Bronchial epithelial cell (primary cell): ENCODE data around the gene CCDC142. TPM values are rescaled to one million over a fixed set of nuclear protein-coding genes. Genes with fewer than 3 reads are reported as not detected.

Experiments
- DNase-seq: peaks from one replicate; pipeline ENCODE4 v3.0.0-alpha.2; 2010; ENCODE audit warnings: low read depth
- FAIRE-seq: peaks from 2 replicates; lab custom pipeline; 2011; peaks lifted over from hg19 to GRCh38; lab: Jason Lieb, UNC
- H3K27me3 ChIP-seq: 2 replicates; pipeline ENCODE4 v1.5.1; 2011; ENCODE audit warnings: low read length; ENCODE audit not compliant: control insufficient read depth, insufficient read depth
- H3K36me3 ChIP-seq: 2 replicates; pipeline ENCODE4 v1.5.1; 2011; ENCODE audit warnings: low read length; ENCODE audit not compliant: control insufficient read depth, insufficient read depth
- H3K4me3 ChIP-seq: 2 replicates; pipeline ENCODE4 v1.5.1; 2011; ENCODE audit warnings: mild to moderate bottlenecking, low read depth, low read length, control low read depth
- CTCF ChIP-seq: IDR thresholded peaks from 2 replicates; pipeline ENCODE4 v1.5.1; 2011; ENCODE audit warnings: mild to moderate bottlenecking, moderate library complexity, low read length, control low read depth, inconsistent platforms; ENCODE audit not compliant: insufficient read depth, severe bottlenecking
- total RNA-seq: library from RNA; depleted of rRNA; stranded (reverse); fragments of >200 nt; gene quantifications from 2 replicates; pipeline ENCODE4 v1.2.1, GENCODE V29; 2014

Gene CCDC142
- total RNA-seq, 1 donor from 2014 or later = 12.1 TPM

DNA sequence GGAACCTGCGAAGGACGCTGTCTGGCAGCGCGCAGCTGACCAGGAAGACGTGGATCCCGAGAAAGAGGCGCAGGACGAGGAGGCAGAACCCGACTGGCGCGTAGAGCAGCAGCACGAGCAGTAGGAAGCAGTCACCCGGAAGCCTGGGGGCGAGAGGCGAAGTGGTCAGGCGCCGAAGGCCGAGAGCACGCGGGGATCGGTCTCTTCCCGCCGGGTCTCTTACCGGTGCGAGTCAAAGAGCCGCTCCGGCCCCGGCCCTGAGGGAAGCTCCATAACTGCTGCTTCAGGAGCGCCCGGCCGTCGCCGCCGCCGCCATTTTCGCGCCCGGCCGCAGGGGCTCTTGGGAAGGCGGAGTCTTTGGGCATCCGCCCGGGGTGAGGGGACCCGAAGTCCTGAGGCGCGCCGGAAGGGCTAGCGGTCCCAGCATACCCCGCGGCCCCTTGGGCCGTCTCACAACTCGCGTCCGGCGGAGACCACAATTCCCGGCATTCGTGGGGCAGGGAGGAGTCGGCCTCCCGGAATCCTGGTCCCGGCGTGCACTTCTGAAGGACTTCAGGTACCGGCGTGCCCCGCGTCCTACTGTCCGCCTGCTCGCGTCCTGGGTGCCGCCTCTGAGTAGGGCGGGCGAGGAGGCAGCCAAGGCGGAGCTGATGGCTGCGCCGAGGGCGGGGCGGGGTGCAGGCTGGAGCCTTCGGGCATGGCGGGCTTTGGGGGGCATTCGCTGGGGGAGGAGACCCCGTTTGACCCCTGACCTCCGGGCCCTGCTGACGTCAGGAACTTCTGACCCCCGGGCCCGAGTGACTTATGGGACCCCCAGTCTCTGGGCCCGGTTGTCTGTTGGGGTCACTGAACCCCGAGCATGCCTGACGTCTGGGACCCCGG is 46.8 kb upstream of the CCDC142 start, which contains the start of the genes AUP1 and HTRA2:
Gene AUP1, minus strand, starts transcription at position 350 of the 882 bp plus-strand sequence. Its CDS starts 77 bp downstream, at position 273.
Gene HTRA2, plus strand, starts transcription at position 577 of the 882 bp plus-strand sequence. Its CDS starts 74 bp downstream, at position 651.
- DNase-seq (peak; percentile 97), FAIRE-seq (no peak)

DNA sequence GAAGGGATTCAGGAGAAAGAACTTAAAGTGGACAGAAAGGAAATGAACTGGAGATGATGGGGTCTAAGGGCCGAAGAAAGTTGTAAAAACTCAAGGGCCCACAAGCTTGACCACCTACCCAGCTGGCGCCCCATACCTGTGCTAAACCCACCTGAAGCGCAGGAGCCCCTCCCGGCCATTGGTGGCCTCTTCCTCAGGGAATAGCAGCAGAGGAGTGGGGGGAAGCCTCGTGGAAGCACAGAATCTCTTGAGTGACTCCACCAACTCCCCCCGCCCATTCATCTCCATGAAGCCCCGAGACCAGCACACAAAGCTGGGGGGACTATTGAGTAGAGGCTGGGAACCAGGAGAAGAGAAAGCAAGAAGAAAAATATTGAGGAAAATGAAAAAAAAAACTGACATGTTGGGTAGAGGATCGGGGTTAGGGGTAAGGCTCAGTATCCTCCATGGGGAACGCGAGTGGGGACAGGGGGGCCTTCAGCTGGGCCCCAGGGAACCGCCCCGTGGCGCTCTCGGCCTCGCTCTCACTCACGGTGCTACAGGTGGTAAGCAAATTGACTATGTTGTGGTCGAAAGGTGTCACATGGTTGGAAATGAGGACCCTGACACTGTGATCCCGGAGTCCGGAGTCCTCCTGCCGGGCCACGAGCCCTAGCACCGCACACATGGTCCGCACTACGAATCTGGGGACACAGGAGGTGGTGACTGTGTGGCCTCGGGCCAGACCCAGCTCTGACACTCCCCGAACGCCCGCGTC is 46.0 kb upstream of the CCDC142 start:
- Histone ChIP-seq H3K4me3 (peak overlapping the region; percentile 92), H3K27me3 (no peaks in the 10 kb centered on the region), H3K36me3 (peaks cover 16% of the 10 kb centered on the region)
- TF ChIP-seq CTCF = no peak
- no peak for FAIRE-seq
- no peak for DNase-seq

More for the DNA sequence above, 46.8 kb upstream of the CCDC142 start, which contains the start of the genes AUP1 and HTRA2:
- Histone ChIP-seq H3K4me3 (peak within 1 kb of the TSS; percentile 92), H3K27me3 (no peaks in the 10 kb centered on the region), H3K36me3 (peaks cover 16% of the 10 kb centered on the region)
- TF ChIP-seq CTCF = no peak

DNA sequence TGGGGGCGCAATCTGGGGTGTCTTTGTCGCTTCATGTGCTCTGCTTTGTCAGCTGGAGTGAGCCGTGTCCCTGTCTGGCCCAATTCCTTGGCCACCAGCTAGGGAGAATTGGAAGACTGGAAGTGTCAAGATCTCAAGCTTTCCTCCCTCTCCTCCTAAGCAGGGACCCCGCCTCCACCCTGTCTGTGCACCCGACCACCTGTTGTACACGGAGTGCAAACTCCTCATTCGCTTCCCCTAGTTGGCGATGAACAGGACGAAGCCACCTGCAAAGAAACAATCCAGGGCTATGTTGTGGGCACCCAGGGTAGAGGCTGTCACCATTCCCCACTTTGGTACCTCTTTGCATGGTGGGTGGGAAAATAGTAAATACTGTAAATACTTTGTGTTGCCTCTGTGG is 44.9 kb upstream of the CCDC142 start:
- no peak overlapping the region for H3K4me3 ChIP-seq
- FAIRE-seq (no peak), DNase-seq (no peak)
- no peaks in the 10 kb centered on the region for H3K27me3 ChIP-seq
- H3K36me3 ChIP-seq = peaks cover 13% of the 10 kb centered on the region
- no peak for TF ChIP-seq CTCF

DNA sequence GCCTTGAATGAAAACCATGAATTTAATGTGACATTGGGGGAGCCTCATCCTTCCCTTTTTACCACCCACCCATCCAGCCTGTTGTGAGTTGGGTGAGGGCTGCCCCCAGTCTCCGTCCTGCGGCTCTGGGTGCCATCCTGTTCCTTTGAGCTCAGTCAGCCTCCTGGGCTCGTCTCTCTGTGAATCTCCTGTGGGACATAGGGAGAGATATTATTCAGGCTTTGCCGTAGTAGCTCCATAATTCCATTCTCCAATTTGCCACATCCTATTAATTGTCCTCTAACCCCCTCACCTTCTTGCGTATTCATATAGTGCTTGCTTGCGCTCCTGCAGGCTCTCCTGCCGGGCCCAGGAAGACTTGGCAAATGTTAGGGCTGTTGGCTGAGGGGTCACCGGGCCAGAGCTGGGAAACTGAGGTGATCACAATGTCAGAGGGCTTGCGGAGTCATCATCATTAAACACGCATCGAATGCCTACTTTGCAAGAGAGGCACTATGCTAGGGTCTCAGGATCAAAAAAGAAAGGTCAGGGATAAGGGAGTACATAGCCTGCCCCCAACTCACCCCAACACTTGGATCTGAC is 43.9 kb upstream of the CCDC142 start:
- no peak for DNase-seq
- FAIRE-seq = no peak
- TF ChIP-seq CTCF = no peak

GRCh38 chr2:74525717-74526648 is 43.2 kb upstream of the CCDC142 start, which contains the start of gene DQX1:
Gene DQX1 (minus strand): TSS chr2:74526231. CDS start chr2:74525729, 502 bp downstream.
- DNase-seq (peak; percentile 100), FAIRE-seq (no peak)
- H3K4me3 ChIP-seq = peak within 1 kb of the TSS; percentile 28

More for the DNA sequence above, 43.9 kb upstream of the CCDC142 start:
- H3K27me3 ChIP-seq = no peaks in the 10 kb centered on the region
- H3K4me3 ChIP-seq = no peak overlapping the region
- peaks cover 9% of the 10 kb centered on the region for H3K36me3 ChIP-seq

More at GRCh38 chr2:74525717-74526648, 43.2 kb upstream of the CCDC142 start, which contains the start of gene DQX1:
- no peak for TF ChIP-seq CTCF
- H3K27me3 ChIP-seq = no peaks in the 10 kb centered on the region
- peaks cover 9% of the 10 kb centered on the region for H3K36me3 ChIP-seq
